IPS-NIHi7 (cell line): ENCODE data around the gene SERPING1.
A peak's percentile ranks its signal among the peaks of the same experiment; 100 is the strongest.

Experiments
- DNase-seq: peaks from one replicate; pipeline ENCODE4 v3.0.0; 2012; ENCODE audit warnings: mixed read lengths; ENCODE audit errors: extremely low spot score

Gene SERPING1

DNA sequence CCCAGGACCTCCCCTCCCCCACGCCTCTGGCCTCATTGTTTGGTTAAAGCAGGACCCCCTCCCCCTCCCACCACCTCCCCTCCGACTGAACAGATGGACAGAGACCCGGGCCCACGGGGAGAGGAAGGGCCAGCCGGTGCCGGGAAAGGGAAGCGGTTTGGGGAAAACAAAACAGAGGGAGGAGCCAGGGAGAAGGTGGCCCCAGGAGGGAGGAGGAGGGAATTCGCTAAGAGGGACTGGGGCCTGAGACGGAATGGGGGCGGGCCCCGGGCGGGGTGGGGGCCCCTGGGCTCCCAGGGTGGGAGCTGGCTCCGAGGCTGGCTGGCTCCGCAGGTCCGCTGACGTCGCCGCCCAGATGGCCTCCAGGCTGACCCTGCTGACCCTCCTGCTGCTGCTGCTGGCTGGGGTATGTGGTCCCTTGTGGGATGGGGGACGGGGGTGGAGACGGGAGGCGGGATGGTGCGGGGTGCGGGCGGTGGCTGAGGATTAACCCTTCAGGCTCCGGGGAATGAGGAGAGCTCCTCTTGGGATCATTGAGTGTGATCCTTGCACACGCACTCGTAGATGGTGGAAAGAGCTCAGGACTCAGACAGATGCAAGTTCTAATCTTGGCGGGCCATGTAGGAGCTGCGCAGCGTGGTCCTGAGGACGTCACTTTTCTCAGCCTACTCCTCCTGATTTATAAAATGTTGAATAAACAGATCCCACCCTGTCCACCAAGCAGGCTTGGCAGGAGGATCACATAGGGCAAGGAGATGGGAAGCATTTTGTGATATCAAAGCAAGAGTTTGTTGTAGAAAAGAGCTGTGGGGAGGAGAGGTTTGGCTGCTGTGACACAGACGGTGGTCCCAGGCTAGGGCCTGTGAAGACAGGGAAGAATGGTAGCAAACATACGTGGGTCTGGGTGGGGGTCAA lies 688 bp downstream of the SERPING1 start:
- DNase-seq: peak; percentile 95

DNA sequence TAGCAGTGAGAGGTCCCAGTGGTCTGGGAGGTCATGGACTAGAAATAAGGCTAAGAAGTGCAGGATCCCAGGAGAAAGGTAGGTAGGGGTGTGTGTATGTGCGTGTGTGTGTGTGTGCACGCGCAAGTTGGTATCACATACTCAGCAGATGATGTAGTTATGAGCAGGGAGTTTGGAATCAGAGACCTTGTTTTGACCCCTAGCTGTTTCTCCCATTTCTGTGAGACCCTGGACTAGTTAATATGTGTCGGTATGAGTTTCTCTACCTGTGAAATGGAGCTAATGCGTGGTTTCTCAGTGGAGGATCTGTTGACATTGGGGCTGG lies 1.3 kb downstream of the SERPING1 start:
- no peak for DNase-seq

DNA sequence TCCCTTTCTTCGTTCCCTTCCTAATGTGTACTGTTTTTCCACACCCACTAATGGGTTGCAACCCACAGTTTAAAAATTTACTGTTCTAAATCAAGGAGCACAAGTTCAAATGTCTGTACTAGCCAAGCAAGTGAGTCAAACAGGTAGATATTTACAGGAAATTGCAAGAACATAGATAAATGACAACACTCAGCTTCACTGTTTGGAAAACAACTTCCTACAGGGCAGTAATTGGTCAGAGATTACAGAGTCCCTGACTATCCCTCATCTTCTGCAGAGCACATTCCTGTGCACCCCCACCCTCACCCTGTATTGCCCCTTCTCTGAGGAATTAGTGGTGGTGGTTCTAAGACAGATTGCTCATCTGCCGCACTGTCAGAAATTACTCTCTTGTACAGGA lies 1.9 kb downstream of the SERPING1 start:
- no peak for DNase-seq

DNA sequence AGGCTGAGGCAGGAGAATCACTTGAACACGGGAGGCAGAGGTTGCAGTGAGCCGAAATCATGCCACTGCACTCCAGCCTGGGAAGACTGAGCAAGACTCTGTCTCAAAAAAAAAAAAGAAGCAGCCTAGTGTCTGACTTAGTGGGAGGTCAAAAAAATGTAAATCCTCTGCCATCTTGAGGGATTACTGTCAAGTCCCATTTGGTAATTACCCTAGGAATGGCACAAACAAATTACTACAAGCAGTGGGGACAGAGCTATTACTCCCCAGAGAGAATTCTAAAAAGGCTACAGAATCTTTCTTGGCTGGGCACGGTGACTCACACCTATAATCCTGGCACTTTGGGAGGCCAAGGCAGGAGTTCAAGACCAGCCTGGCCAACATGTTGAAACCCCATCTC lies 3.8 kb downstream of the SERPING1 start:
- no peak for DNase-seq

DNA sequence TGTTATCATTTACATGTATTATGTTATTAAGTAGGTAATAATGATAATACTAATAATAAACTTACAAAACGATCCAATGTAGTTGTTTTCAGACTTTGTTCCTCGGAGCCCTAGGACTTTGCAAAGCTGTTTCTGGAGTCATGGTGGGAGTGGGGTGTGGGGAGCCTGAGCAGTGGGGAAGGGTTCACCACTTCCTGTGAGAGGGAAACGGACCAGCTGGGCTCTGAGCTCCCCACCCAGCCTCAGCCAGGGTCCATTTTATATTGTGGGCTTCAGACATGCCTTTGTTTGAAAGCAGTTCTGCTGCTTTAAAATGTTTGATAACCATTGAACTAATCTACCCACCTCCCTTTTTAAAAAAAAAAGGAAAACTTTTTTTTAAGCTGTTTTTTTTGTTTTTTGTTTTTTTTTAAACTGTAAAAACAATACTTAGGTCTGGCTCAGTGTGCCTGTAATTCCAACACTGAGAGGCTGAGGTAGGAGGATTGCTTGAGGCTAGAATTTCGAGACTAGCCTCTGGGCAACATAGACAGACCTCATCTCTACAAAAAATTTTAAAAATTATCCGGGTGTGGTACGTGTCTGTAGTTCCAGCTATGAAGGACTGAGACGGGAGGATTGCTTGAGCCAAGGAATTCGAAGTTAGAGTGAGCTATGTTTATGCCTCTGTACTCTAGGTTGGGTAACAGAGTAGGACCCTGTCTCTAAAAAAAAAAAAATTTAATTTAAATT lies 7.0 kb downstream of the SERPING1 start:
- no peak for DNase-seq

DNA sequence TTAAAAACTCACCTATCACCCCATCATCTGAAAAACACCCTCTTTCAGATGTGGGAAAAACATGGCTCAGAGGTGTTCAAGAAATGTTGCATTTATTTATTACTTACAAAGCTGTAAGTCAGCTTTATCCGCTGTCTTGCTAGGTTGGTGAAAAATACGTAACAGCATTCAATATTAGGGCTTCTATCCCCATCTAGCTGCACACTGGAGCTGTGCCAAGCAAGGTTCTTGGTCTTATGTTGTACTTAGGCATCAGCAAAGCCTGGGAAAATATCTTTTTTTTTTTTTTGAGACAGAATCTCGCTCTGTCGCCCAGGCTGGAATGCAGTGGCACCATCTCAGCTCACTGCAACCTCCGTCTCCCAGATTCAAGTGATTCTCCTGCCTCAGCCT lies 7.5 kb downstream of the SERPING1 start:
- no peak for DNase-seq

DNA sequence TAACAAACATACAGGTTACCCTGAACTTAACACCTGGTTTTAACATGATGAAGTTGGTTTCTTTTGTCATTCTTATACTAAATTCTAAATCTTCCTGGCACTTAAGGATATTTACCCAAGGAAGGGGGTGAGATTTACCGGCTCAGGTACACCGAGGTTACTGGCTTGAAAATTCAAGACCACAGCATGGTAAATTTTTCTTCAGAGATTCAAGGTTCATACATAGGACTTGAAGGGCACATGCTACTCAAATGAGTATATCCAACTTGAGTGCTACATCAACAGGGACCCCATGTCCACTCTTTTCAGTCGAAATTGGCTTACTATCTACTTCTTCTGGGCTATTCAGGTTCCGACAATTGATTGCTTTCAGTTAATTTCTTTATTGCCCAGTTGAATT lies 12.7 kb downstream of the SERPING1 start:
- no peak for DNase-seq

DNA sequence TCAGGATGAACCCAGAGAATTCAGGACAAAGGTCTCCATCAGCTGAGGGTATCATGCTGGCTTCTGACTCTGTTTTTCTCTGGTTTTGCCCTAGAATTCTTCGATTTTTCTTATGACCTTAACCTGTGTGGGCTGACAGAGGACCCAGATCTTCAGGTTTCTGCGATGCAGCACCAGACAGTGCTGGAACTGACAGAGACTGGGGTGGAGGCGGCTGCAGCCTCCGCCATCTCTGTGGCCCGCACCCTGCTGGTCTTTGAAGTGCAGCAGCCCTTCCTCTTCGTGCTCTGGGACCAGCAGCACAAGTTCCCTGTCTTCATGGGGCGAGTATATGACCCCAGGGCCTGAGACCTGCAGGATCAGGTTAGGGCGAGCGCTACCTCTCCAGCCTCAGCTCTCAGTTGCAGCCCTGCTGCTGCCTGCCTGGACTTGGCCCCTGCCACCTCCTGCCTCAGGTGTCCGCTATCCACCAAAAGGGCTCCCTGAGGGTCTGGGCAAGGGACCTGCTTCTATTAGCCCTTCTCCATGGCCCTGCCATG lies 16.8 kb downstream of the SERPING1 start:
- DNase-seq: peak; percentile 43

DNA sequence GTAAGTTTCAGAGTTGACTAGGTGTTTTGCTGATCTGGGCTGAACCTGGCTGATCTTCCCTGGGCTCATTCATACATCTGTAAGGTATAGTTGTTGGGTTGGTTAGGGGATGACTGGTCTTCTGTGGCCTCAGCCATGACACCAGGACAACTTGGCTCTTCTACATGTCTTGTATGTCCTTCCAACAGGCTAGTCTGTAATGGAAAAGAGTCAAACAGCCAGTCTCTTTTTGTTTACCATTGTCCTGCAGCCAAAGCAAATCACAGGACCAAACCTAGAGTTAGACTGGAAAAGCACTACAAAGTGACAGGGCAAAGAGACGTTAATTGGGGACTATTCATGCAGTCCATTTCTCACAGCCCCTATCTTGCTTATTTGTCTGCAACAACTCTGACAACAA lies 17.8 kb downstream of the SERPING1 start:
- no peak for DNase-seq

DNA sequence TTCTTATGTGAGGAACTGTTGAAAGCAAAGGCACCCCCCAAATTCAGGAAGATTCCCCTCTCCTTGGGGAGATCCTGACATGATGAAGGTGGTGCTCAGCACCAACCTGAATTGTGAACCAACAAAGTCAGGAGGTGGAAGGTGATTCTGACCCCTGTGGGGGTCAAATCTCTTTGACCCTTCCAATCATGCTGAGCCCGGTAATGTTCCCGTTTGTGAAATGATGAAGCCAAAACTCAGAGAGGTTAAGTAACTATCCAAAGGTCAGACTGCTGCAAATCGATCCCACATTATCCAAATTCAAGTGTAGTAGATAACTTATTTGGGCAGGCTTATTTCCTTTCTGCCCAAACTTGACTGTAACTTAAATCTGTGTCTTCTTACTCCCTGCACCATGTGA lies 19.1 kb downstream of the SERPING1 start:
- DNase-seq: no peak

DNA sequence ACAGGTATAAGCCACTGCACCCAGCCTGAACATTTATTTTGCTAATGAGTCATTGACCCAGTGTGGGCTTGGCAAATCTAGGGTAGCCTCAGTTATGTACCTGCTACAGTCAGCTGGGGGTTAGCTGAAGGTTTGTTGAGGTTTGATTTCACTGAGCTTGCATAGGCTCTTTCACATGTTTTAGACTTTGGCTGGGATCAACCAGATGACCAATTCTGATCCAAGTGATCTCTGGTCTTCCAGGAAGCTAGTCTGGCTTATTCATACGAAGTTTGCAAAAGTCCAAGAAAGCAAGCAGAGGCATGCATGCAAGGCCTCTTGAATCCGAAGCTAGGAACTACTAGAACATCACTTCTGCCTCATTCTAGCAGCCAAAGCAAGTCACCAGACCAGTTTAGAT lies 21.0 kb downstream of the SERPING1 start:
- DNase-seq: no peak

DNA sequence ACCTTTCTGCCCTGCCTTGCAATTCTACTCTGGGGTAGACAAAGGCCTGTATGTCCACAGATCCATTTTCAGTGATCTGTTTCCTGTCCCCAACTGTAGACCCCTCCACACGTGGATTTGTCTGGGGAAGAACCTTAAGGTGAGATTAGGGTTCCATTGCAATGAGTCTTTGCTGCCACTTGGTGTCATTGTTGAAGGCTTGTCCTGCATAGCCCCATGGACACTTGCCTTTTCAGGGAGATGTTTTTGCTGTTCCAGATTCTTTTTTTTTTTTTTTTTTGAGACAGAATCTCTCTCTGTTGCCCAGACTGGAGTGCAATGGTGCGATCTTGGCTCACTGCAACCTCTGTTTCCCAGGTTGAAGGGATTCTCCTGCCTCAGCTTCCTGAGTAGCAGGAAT lies 21.8 kb downstream of the SERPING1 start:
- peak; percentile 39 for DNase-seq

DNA sequence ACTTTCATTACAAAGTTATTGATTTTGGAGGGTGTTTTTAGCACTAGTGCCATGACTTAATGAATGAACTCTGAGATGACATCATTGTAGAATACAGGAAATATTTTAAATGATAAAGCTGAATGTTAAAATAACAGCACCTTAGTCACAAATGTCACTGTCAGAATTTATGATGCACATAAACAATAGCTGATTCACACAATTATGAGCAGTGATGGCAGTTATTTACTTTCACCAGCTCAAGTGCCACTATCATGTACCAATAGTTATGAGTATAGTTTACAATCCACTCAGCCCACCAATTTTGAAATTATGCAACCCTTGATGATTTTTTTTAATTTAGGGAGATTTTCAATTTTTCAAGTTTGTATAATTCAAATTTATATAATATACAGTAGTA lies 23.0 kb downstream of the SERPING1 start:
- DNase-seq: no peak

DNA sequence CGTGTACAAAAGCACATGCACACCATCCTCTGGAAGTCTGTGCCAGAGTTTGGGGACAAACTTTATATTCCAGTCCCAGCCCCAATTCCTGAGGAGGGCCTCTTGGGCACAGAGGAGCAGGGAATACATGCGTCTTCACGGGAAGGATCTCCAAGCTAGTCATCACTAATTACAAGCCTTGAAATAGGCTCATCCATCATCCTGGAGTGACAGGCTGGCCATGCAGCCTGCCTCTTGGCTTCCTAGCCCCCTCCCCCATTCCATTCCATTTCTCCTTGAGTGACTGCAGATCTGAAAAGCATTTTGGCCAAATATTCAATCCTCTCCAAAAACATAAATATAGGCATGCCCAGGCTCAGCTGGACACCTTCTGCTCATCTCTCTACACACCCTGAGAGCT lies 24.8 kb downstream of the SERPING1 start:
- DNase-seq: no peak

DNA sequence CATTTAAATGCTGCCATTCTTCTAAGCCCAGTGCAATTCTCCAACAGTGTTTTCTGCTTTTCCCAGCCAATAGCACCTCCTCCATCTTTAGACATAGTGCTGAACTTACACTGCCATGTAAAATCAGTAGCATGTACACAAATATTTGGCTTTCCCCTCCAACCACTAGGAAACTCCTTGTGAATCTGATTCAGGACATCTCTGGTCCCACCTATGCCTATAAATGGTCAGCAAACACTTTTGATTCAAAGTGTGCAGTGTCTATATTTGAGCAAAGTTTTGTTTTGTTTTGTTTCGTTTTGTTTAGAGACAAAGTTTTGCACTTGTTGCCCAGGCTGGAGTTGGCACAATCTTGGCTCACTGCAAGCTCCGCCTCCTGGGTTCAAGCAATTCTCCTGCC lies 27.4 kb downstream of the SERPING1 start:
- no peak for DNase-seq

DNA sequence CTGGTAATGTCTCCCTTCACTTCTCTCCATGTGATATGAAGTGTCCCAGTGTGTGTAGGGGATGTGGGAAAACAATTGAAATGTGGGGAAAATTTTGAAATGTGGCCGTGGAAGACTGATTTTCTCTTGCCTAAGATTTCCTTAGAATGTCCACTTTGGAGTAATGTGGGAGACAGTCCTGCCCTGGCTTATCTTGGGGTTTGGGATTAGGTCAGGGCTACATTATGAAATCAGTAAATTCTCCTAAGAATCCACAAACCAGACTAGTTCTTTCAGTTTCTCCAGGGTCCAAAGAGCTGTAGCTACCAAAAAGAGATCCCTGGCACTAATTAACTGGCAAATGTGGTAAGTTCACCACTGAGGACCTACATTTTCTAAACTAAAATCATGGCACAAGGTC lies 29.4 kb downstream of the SERPING1 start:
- no peak for DNase-seq

DNA sequence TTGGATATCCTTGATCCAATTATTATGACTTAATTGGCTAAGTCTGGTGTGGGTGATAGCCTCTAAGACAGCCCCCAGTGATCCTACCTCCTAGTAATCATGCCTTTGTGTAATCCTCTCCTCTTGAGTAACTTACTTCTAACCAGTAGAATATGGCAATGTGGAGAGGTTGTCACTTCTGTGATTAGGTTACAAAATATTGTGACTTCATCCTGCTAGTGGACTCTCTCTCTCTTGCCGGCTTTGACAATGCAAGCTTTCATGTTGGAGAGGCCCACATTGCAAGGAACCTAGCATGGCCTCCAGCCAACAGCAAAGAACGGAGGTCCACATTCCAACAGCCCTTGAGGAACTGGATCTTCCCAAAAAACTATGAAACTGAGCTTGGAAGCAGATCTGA lies 32.7 kb downstream of the SERPING1 start:
- DNase-seq: no peak

DNA sequence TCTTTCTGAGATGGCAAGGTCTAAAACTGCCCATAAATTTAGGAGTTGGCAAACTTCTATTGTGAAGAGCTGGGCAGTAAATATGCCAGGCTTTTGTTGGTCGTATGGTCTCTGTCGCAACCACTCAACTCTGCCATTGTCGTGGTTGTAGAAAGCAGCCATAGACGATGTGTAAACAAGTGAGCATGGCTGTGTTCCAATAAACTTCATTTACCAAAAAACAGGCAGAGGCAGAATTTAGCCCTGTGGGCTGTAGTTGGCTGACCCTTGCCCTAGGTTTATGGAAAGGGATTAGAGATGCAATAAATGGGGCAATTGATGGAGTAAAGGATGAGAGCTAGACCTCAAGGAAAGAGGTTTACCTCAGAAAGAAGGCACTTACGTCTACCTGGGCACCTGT lies 34.6 kb downstream of the SERPING1 start:
- DNase-seq: no peak

DNA sequence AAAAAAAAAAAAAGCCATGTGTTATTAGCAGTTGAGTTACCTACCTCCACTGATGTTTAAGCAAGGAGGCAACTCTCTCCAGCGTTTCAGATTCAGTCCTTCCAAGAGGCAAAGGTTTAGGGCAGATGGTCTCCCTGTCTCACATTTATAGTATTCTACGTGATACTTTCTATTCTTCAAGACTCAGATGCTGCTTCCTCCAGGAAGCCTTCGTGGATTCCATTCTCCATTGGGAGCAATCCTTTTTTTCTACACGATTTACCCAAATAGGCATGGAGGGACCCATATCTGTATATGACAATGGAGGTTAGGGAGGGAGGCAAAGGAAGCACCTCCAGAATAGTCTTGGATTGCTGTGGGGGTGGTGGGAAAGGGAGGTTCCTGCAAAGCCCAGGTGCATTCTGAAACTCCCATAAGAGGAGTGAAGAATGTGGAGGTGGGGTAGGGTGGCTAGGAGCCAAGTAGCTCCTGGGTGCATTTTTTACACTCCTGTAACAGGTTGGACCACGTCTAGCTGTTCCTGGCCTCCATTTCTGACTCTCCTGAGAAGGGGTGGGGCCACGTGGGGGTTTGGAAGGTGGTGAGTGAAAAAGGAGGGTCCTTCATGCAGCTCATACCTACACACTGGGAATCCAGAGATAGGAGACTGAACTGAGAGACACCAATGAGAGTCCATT lies 36.0 kb downstream of the SERPING1 start:
- DNase-seq: no peak

DNA sequence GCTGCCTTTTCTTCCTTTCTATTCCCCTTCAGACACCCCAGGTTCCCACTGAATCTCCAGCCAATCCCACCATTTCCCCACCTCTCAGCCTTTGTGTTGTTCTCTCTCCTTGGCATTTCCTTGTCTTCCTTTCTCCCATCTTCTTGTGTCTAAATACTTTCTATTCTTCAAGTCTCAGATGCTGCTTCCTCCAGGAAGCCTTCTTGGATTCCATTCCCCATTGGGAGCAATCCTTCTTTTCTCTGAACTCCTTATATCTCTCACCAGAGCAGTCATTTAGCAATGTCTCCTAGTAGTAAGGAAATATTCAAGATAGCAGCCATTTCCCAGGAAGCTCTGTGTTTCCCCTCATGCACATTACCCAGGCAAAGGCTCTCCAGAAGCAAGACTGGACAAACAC lies 36.8 kb downstream of the SERPING1 start:
- DNase-seq: no peak

DNA sequence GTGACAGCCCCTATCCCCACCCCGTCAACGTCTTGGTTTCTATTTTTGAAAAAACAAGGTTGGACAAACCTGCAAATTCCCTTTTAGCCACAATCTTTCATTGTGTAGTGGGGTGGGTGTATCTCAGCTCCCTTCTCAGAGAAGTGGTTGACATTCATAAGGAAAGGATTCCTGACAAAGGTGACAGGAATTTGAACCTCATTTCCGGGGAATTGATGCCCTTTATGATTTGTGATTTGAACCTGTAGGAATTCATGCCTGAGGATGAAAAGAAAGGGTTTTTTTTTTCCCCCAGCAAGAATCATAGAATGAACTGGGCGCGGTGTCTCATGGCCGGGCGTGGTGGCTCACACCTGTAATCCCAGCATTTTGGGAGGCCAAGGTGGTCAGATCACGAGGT lies 37.8 kb downstream of the SERPING1 start:
- no peak for DNase-seq

DNA sequence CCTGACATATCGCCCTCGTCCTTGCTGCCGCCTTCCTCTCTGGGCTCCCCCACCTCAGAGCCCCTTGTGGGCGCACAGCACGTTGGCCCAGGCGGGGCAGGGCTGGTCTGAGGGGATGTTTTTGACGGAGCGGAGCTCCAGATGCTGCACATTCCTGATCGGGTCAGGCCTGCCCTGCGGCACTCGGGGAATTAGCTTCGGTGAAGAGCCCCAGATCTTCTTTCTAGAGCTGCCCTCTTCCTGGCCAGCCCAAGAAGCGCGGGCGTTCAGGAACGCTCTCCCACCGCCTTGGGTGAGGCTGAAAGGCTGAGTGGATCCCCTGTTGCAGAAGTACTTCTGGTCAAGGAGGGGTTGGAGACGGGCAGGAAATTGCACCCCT lies 40.1 kb downstream of the SERPING1 start:
- DNase-seq: peak; percentile 73
